HL-60/S4 treated with phorbol 12-myristate 13-acetate at 8.2 ng/mL for 4 days and 3 days (cell line): ENCODE results near the gene ITPR3.

Source experiments
- in situ Hi-C: fragments of 300-500 bp; cut with MboI; formaldehyde crosslinking; loops from 2 replicates; pipeline ENCODE4 v1.15.0; 2022; ENCODE audit warnings: low sequenced_read_pairs

Gene ITPR3

GRCh38 chr6:33664506-33665057, 43.5 kb downstream of the ITPR3 start:
- in situ Hi-C loops: no loop called here

GRCh38 chr6:33665957-33666356, 44.8 kb downstream of the ITPR3 start:
- in situ Hi-C loops: no loop called here

- in situ Hi-C loops: no loop called here
Observed at GRCh38 chr6:33667072-33667471, 46.0 kb downstream of the ITPR3 start.

- in situ Hi-C loops: no loop called here
Observed at GRCh38 chr6:33667776-33668175, 46.7 kb downstream of the ITPR3 start.

- in situ Hi-C loops: no loop called here
Observed at GRCh38 chr6:33668328-33668727, 47.2 kb downstream of the ITPR3 start.

- in situ Hi-C loops: no loop called here
Observed at GRCh38 chr6:33668914-33669313, 47.8 kb downstream of the ITPR3 start.

GRCh38 chr6:33670086-33670660, 49.1 kb downstream of the ITPR3 start:
- in situ Hi-C loops: no loop called here

GRCh38 chr6:33670971-33671743, 50.0 kb downstream of the ITPR3 start:
- in situ Hi-C loops: no loop called here

GRCh38 chr6:33671744-33672072, 50.6 kb downstream of the ITPR3 start:
- in situ Hi-C loops: no loop called here

- in situ Hi-C loops: no loop called here
Observed at GRCh38 chr6:33672808-33673207, 51.7 kb downstream of the ITPR3 start.

GRCh38 chr6:33673851-33674250, 52.7 kb downstream of the ITPR3 start:
- in situ Hi-C loops: no loop called here

- in situ Hi-C loops: no loop called here
Observed at GRCh38 chr6:33675968-33676367, 54.8 kb downstream of the ITPR3 start.

- in situ Hi-C loops: no loop called here
Observed at GRCh38 chr6:33676416-33677142, 55.5 kb downstream of the ITPR3 start.

GRCh38 chr6:33677143-33677660, 56.1 kb downstream of the ITPR3 start:
- in situ Hi-C loops: no loop called here

- in situ Hi-C loops: no loop called here
Observed at GRCh38 chr6:33677689-33678088, 56.6 kb downstream of the ITPR3 start.

- in situ Hi-C loops: no loop called here
Observed at GRCh38 chr6:33678233-33678931, 57.3 kb downstream of the ITPR3 start.

- in situ Hi-C loops: no loop called here
Observed at GRCh38 chr6:33678932-33679490, 57.9 kb downstream of the ITPR3 start.

- in situ Hi-C loops: no loop called here
Observed at GRCh38 chr6:33679761-33680160, 58.6 kb downstream of the ITPR3 start.

- in situ Hi-C loops: no loop called here
Observed at GRCh38 chr6:33682341-33682740, 61.2 kb downstream of the ITPR3 start.

- in situ Hi-C loops: no loop called here
Observed at GRCh38 chr6:33683051-33683571, 62.0 kb downstream of the ITPR3 start.
